GM12878 (cell line): ENCODE measurements around the gene SRRM5. TPM values are rescaled to one million over a fixed set of nuclear protein-coding genes. Genes with fewer than 3 reads are reported as not detected.

Experiments used
- BCL11A ChIP-seq: IDR thresholded peaks from 2 replicates; pipeline ENCODE4 v1.6.1; 2011; ENCODE audit warnings: low read depth, low read length
- CHD2 ChIP-seq: IDR thresholded peaks from 2 replicates; pipeline ENCODE4 v1.6.1; 2011; ENCODE audit warnings: low read depth, low read length, improper control_type of control experiment, borderline replicate concordance
- HDGF ChIP-seq: fragments of 450-650 bp; IDR thresholded peaks from 2 replicates; pipeline ENCODE4 v1.6.1; 2016; ENCODE audit warnings: antibody characterized with exemption
- MTA2 ChIP-seq: fragments of 450-650 bp; IDR thresholded peaks from 2 replicates; pipeline ENCODE4 v1.6.1; 2016; ENCODE audit warnings: low read depth, mild to moderate bottlenecking, moderate library complexity
- NFIC ChIP-seq: IDR thresholded peaks from 2 replicates; pipeline ENCODE4 v1.6.1; 2012; ENCODE audit warnings: low read depth, mild to moderate bottlenecking, inconsistent platforms, low read length, moderate library complexity
- RCOR1 ChIP-seq: conservative IDR thresholded peaks from 2 replicates; pipeline ENCODE4 v1.6.1; 2012; ENCODE audit warnings: low read depth, low read length, improper control_type of control experiment
- ZNF274 ChIP-seq: IDR thresholded peaks from one replicate; pipeline ENCODE4 v1.8.0; 2011; ENCODE audit not compliant: insufficient read length, insufficient read depth
- polyA plus RNA-seq, 11 experiments: library from polyadenylated mRNA; depleted of rRNA in 4 of 11; unstranded in 6 of 11; stranded (reverse) in 5 of 11; fragments of >200 nt; fragmentation: Nextera tagmentation in 4 of 11; fragmentation: Illumina TruSeq in 1 of 11; extraction: Ambion mirVana in 4 of 11; extraction: Trizol in 1 of 11; gene quantifications; 1 replicate in 1 of 11; 2 replicates in 10 of 11; pipeline versions ENCODE4 v1.2.1 to v1.2.3, GENCODE V29; 2011 to 2016; ENCODE audit warnings: inconsistent platforms in 2 of 11, missing spikeins in 2 of 11, low read depth in 1 of 11
- total RNA-seq, 4 experiments: library from RNA; depleted of rRNA in 3 of 4; stranded (reverse); fragments of >200 nt in 3 of 4; fragmentation: Illumina TruSeq in 1 of 4; extraction: Trizol in 1 of 4; gene quantifications; 2 replicates each; pipeline versions ENCODE4 v1.2.1 to v1.2.3, GENCODE V29; 2013 to 2021
- TF ChIP-seq, protein P1 (sequence below): fragments of 450-650 bp; IDR thresholded peaks from 2 replicates; pipeline ENCODE4 v1.6.1; 2017; ENCODE audit warnings: low read depth, mild to moderate bottlenecking, moderate library complexity
- TF ChIP-seq, protein P2 (sequence below): IDR thresholded peaks from 2 replicates; pipeline ENCODE4 v1.6.1; 2012; ENCODE audit warnings: mild to moderate bottlenecking, low read depth, low read length
- TF ChIP-seq, protein P3 (sequence below), 3 experiments: IDR thresholded peaks in 2 of 3; conservative IDR thresholded peaks in 1 of 3; 2 replicates each; pipeline ENCODE4 v1.5.1; 2011; ENCODE audit warnings: low read depth in 3 of 3, low read length in 3 of 3, mild to moderate bottlenecking in 3 of 3, control low read depth in 2 of 3, moderate library complexity in 2 of 3, inconsistent platforms in 1 of 3, mixed read lengths in 1 of 3; ENCODE audit not compliant: control insufficient read depth in 2 of 3, insufficient read depth in 1 of 3; ENCODE audit errors: extremely low read depth in 1 of 3
- TF ChIP-seq, protein P4 (sequence below): IDR thresholded peaks from 2 replicates; pipeline ENCODE4 v1.6.1; 2011; ENCODE audit warnings: mild to moderate bottlenecking, low read depth, low read length, moderate library complexity; ENCODE audit not compliant: insufficient replicate concordance
- TF ChIP-seq, protein P5 (sequence below): fragments of 450-650 bp; IDR thresholded peaks from 2 replicates; pipeline ENCODE4 v1.6.1; 2018; ENCODE audit warnings: borderline replicate concordance, mild to moderate bottlenecking; ENCODE audit not compliant: partially characterized antibody

SRRM5 gene
- total and polyA plus RNA-seq, 10 of the 15 experiments (the other 5 are each of a cell fraction or from before 2014, with no cell fraction given) = 0.06 to 0.38 (median 0.24) TPM; not detected in 2

DNA sequence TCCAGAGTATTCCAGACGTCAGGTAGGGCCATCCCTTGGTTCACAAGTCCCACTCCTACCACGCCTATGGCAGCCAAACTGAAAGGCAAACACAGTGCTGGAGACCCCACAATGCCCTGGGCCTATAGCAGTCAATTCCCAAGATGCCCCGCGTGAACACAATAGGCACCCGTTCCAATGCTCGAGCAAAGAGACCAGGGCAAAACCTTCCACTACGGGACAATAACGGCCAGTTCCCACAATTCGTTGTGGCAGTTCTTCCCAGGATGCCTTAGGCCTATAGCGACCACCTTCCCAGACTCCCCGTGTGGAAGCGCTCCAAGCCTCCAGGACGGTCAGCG lies 7.0 kb downstream of the SRRM5 start (continued):
- TF ChIP-seq, protein P1, sequence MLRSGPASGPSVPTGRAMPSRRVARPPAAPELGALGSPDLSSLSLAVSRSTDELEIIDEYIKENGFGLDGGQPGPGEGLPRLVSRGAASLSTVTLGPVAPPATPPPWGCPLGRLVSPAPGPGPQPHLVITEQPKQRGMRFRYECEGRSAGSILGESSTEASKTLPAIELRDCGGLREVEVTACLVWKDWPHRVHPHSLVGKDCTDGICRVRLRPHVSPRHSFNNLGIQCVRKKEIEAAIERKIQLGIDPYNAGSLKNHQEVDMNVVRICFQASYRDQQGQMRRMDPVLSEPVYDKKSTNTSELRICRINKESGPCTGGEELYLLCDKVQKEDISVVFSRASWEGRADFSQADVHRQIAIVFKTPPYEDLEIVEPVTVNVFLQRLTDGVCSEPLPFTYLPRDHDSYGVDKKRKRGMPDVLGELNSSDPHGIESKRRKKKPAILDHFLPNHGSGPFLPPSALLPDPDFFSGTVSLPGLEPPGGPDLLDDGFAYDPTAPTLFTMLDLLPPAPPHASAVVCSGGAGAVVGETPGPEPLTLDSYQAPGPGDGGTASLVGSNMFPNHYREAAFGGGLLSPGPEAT = no peak; the same call in 1 of the 2 replicates
- TF ChIP-seq ZNF274 (no peak), HDGF (peak; percentile 27; the same call in 1 of the 2 replicates), RCOR1 (no peak), CHD2 (no peak), MTA2 (peak; percentile 36; the same call in 1 of the 2 replicates), NFIC (no peak), BCL11A (no peak)
- TF ChIP-seq, protein P2, sequence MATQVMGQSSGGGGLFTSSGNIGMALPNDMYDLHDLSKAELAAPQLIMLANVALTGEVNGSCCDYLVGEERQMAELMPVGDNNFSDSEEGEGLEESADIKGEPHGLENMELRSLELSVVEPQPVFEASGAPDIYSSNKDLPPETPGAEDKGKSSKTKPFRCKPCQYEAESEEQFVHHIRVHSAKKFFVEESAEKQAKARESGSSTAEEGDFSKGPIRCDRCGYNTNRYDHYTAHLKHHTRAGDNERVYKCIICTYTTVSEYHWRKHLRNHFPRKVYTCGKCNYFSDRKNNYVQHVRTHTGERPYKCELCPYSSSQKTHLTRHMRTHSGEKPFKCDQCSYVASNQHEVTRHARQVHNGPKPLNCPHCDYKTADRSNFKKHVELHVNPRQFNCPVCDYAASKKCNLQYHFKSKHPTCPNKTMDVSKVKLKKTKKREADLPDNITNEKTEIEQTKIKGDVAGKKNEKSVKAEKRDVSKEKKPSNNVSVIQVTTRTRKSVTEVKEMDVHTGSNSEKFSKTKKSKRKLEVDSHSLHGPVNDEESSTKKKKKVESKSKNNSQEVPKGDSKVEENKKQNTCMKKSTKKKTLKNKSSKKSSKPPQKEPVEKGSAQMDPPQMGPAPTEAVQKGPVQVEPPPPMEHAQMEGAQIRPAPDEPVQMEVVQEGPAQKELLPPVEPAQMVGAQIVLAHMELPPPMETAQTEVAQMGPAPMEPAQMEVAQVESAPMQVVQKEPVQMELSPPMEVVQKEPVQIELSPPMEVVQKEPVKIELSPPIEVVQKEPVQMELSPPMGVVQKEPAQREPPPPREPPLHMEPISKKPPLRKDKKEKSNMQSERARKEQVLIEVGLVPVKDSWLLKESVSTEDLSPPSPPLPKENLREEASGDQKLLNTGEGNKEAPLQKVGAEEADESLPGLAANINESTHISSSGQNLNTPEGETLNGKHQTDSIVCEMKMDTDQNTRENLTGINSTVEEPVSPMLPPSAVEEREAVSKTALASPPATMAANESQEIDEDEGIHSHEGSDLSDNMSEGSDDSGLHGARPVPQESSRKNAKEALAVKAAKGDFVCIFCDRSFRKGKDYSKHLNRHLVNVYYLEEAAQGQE = no peak
- TF ChIP-seq, protein P3, sequence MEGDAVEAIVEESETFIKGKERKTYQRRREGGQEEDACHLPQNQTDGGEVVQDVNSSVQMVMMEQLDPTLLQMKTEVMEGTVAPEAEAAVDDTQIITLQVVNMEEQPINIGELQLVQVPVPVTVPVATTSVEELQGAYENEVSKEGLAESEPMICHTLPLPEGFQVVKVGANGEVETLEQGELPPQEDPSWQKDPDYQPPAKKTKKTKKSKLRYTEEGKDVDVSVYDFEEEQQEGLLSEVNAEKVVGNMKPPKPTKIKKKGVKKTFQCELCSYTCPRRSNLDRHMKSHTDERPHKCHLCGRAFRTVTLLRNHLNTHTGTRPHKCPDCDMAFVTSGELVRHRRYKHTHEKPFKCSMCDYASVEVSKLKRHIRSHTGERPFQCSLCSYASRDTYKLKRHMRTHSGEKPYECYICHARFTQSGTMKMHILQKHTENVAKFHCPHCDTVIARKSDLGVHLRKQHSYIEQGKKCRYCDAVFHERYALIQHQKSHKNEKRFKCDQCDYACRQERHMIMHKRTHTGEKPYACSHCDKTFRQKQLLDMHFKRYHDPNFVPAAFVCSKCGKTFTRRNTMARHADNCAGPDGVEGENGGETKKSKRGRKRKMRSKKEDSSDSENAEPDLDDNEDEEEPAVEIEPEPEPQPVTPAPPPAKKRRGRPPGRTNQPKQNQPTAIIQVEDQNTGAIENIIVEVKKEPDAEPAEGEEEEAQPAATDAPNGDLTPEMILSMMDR (IDR thresholded peaks at IDR 0.05 in 2 of 3, conservative IDR thresholded peaks at IDR 0.05 in 1 of 3; ENCODE audit: control insufficient read depth in 2 of 3, extremely low read depth in 1 of 3, insufficient read depth in 1 of 3, low read depth in 3 of 3, low read length in 3 of 3) = no peak
- TF ChIP-seq, protein P4, sequence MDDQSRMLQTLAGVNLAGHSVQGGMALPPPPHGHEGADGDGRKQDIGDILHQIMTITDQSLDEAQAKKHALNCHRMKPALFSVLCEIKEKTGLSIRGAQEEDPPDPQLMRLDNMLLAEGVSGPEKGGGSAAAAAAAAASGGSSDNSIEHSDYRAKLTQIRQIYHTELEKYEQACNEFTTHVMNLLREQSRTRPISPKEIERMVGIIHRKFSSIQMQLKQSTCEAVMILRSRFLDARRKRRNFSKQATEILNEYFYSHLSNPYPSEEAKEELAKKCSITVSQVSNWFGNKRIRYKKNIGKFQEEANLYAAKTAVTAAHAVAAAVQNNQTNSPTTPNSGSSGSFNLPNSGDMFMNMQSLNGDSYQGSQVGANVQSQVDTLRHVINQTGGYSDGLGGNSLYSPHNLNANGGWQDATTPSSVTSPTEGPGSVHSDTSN = no peak
- TF ChIP-seq, protein P5, sequence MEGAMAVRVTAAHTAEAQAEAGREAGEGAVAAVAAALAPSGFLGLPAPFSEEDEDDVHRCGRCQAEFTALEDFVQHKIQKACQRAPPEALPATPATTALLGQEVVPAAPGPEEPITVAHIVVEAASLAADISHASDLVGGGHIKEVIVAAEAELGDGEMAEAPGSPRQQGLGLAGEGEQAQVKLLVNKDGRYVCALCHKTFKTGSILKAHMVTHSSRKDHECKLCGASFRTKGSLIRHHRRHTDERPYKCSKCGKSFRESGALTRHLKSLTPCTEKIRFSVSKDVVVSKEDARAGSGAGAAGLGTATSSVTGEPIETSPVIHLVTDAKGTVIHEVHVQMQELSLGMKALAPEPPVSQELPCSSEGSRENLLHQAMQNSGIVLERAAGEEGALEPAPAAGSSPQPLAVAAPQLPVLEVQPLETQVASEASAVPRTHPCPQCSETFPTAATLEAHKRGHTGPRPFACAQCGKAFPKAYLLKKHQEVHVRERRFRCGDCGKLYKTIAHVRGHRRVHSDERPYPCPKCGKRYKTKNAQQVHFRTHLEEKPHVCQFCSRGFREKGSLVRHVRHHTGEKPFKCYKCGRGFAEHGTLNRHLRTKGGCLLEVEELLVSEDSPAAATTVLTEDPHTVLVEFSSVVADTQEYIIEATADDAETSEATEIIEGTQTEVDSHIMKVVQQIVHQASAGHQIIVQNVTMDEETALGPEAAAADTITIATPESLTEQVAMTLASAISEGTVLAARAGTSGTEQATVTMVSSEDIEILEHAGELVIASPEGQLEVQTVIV = no peak
